Measurements from ENCODE around the gene CCR6. TPM values are rescaled to one million over a fixed set of nuclear protein-coding genes. Genes with fewer than 3 reads are reported as not detected.

CCR6 gene
- total and polyA plus RNA-seq, 2 of the 8 experiments (the other 6 are each of a cell fraction or from before 2014, with no cell fraction given): 0.06 TPM; not detected in 1

DNA sequence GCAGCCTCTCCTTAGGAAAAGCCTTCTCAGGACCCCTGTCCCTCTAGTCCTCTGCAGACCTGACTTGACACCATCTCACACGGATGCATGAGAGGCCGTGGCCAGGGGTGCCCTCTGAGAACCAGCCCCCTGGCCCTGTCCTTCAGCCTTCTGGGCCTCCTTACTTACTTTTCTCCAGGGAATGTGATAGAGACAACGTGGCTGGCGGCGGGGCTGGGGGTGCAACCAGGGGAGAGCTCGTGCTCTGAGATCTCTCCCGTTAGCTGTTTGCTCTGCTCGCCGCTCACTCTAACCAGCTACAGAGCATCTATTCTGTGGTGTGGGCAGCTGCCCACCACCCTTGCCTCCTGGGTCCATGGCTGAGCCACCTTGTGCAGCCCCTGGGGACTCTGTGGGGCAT, 20.1 kb downstream of the CCR6 start:
- no peak overlapping the region for H3K4ac ChIP-seq (replicated peaks; ENCODE audit: insufficient read length, low read depth, low read length)
- TF ChIP-seq SIRT6 (IDR thresholded peaks at IDR 0.05; ENCODE audit: low read length) (no peak), PHF8 (conservative IDR thresholded peaks at IDR 0.05; ENCODE audit: low read depth, low read length) (no peak), RNF2 (IDR thresholded peaks at IDR 0.05; ENCODE audit: borderline replicate concordance, low read depth, low read length, missing control alignments, poor library complexity, severe bottlenecking) (no peak), EZH2 (IDR thresholded peaks at IDR 0.05; ENCODE audit: low read depth, low read length, severe bottlenecking) (no peak), CEBPB (IDR thresholded peaks at IDR 0.05; ENCODE audit: low read depth, low read length) (no peak), SP2 (IDR thresholded peaks at IDR 0.05; ENCODE audit: low read length) (no peak), BACH1 (IDR thresholded peaks at IDR 0.05; ENCODE audit: low read length) (no peak), TAF1 (IDR thresholded peaks at IDR 0.05; ENCODE audit: low read depth, low read length) (no peak)
- TF ChIP-seq, protein P1, sequence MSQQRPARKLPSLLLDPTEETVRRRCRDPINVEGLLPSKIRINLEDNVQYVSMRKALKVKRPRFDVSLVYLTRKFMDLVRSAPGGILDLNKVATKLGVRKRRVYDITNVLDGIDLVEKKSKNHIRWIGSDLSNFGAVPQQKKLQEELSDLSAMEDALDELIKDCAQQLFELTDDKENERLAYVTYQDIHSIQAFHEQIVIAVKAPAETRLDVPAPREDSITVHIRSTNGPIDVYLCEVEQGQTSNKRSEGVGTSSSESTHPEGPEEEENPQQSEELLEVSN (IDR thresholded peaks at IDR 0.05): no peak
- DNase-seq (ENCODE audit: low read depth in 1 of 2, low spot score in 2 of 2) (no peak), FAIRE-seq (no peak)
- H3K18ac ChIP-seq (ENCODE audit: extremely low read depth, low read length): no peak overlapping the region
- H2BK20ac ChIP-seq (ENCODE audit: low read length): peak overlapping the region; percentile 76; the same call in 1 of the 2 replicates
- peak overlapping the region; percentile 5; the same call in 1 of the 2 replicates for H2BK5ac ChIP-seq (ENCODE audit: low read depth, low read length)
- H3K14ac ChIP-seq (ENCODE audit: insufficient read length): no peak overlapping the region
- no peak overlapping the region for H2AFZ ChIP-seq (ENCODE audit: low read length)
- no peaks in the 10 kb centered on the region for H3K79me2 ChIP-seq (ENCODE audit: control insufficient read depth in 1 of 2, insufficient read depth in 2 of 2, low read length in 2 of 2)
- no peak overlapping the region for H3K23ac ChIP-seq (ENCODE audit: insufficient read length)
- no peak overlapping the region for H3K56ac ChIP-seq (replicated peaks; ENCODE audit: insufficient read length, low read depth, low read length)
- H3K4me1 ChIP-seq (replicated peaks in 1 of 4; ENCODE audit: control insufficient read depth in 3 of 4, insufficient read depth in 4 of 4, low read length in 3 of 4): peaks cover 8 to 25% (median 21%) of the 10 kb centered on the region in 4 experiments
- no peak overlapping the region for H4K5ac ChIP-seq (ENCODE audit: insufficient read length, low read depth, low read length)
- no peaks in the 10 kb centered on the region for H3K36me3 ChIP-seq (ENCODE audit: control insufficient read depth in 2 of 4, insufficient read depth in 4 of 4, low read length in 3 of 4)
- H2BK120ac ChIP-seq (replicated peaks; ENCODE audit: low read depth, low read length): no peak overlapping the region
- WGBS, 2 experiments (ENCODE audit: extremely low coverage in 1 of 2, insufficient coverage in 1 of 2, insufficient read length in 1 of 2, insufficient replicate concordance in 2 of 2, low coverage in 1 of 2, low lambda C conversion rate in 2 of 2, missing lambda C conversion rate in 1 of 2): 88% methylated on average over 9 of the region's 9 CpGs; no CpG with 5 or more reads in 1 of the 2 experiments
- peaks cover 6 to 8% of the 10 kb centered on the region in 2 experiments; a peak in 3 of 4 replicates for H3K9me3 ChIP-seq (ENCODE audit: insufficient read depth in 2 of 2, low read depth in 1 of 2, low read length in 1 of 2)
- peak overlapping the region; percentile 27; the same call in 1 of the 2 replicates for H2AK5ac ChIP-seq (ENCODE audit: low read depth, low read length)
- no peaks in the 10 kb centered on the region for H4K20me1 ChIP-seq (replicated peaks in 1 of 2; ENCODE audit: control insufficient read depth in 1 of 2, insufficient read depth in 2 of 2, low read length in 2 of 2)
- H3K9ac ChIP-seq (replicated peaks in 1 of 4; ENCODE audit: extremely low read depth in 1 of 4, low read depth in 3 of 4, low read length in 3 of 4): no peak overlapping the region
- no peak overlapping the region for H3K4me3 ChIP-seq (ENCODE audit: extremely low read depth in 1 of 4, insufficient read depth in 2 of 4, low read depth in 3 of 4, low read length in 4 of 4)
- H4K91ac ChIP-seq (replicated peaks; ENCODE audit: insufficient read length, low read length): peak overlapping the region; percentile 31
- H3K79me1 ChIP-seq (ENCODE audit: low read depth, low read length): no peaks in the 10 kb centered on the region
- ChIA-PET POLR2A (ENCODE audit: partially characterized antibody) (no interaction called here), CTCF (ENCODE audit: partially characterized antibody) (interaction anchor here (0.9 kb wide), 1 partner anchor 126 kb away, joined by 3 read pairs; no protein-coding TSS in a partner anchor)
- H3K4me2 ChIP-seq (ENCODE audit: insufficient read depth in 1 of 2, low read depth in 2 of 2, low read length in 2 of 2): no peak overlapping the region
- no peak overlapping the region; the same call in none of the 2 replicates for H4K8ac ChIP-seq (ENCODE audit: extremely low read depth, insufficient read depth, low read length)
- peaks cover 4% of the 10 kb centered on the region; the same call in 1 of the 2 replicates for H3K23me2 ChIP-seq (ENCODE audit: low read depth, low read length)
- 0 out of 2 replicates have a peak overlapping the region, but pooled peaks have one; percentile 76 for H2BK15ac ChIP-seq (ENCODE audit: low read length)
- no peak overlapping the region; the same call in 1 of the 2 replicates for H2BK12ac ChIP-seq (ENCODE audit: low read depth, low read length)
- no peaks in the 10 kb centered on the region; a peak in 2 of 7 replicates for H3K27me3 ChIP-seq (replicated peaks in 1 of 4; ENCODE audit: control insufficient read depth in 3 of 4, extremely low read depth in 1 of 4, insufficient read depth in 3 of 4, low read length in 3 of 4)
- no peak overlapping the region for H3K27ac ChIP-seq (ENCODE audit: low read depth, low read length)

Measured in H1 (cell line).